ENCODE data around the gene NAA10.
A peak's percentile ranks its signal among the peaks of the same experiment; 100 is the strongest.

Gene NAA10

GRCh38 chrX:153932220-153932915 is 2.5 kb downstream of the NAA10 start:
- DNase-seq (ENCODE audit: insufficient read length), result no peak
- TF ChIP-seq POLR2A (IDR thresholded peaks at IDR 0.05; ENCODE audit: low read depth, low read length), result no peak
- TF ChIP-seq POLR2AphosphoS5 (IDR thresholded peaks at IDR 0.05; ENCODE audit: low read depth, low read length), result no peak
- no peak for TF ChIP-seq TAF1 (IDR thresholded peaks at IDR 0.05; ENCODE audit: borderline replicate concordance, low read depth, low read length)
- FAIRE-seq, result no peak

DNA sequence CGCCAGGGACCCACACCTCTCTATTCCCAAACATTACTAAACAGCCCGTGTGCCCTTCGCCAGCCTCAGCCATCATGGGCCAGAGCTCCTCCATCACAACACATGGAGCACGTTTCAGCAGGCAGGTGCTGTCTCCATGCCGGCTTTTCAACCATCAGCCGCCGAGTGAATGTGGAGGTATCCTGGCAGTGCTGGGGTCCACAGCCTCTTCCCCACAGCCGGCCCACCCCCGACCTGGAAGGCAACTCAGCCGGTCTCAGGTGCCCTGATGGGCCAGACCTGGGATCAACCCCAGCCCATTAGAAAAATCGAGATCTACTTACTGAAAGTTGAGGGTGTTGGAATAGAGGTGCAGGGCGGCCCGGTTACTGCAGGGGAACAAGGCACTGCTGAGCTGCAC is 3.1 kb downstream of the NAA10 start:
- FAIRE-seq, result no peak
- TF ChIP-seq POLR2A (IDR thresholded peaks at IDR 0.05; ENCODE audit: low read depth, low read length) (no peak), POLR2AphosphoS5 (IDR thresholded peaks at IDR 0.05; ENCODE audit: low read depth, low read length) (no peak), TAF1 (IDR thresholded peaks at IDR 0.05; ENCODE audit: borderline replicate concordance, low read depth, low read length) (no peak)
- DNase-seq (ENCODE audit: insufficient read length), result no peak

DNA sequence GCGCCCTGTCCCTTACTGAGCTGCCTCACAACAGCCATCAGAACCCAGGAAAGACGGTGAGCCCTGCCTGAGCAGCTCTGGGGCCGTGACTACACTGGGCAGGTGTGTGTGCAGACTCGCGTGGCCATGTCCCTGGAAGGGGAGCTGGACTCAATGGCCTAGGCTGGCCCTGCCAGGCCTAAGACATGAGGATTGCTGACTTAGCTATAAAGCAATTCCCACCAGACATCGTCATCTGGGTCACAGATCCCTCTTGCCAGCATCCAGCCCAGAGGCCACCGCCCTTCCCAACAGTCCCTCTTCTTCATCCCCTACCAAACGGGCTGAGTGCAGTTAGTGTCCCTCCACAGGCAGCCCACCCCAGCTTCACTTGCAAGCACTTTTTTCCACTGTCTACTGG is 3.7 kb downstream of the NAA10 start:
- no peak for DNase-seq (ENCODE audit: insufficient read length)
- FAIRE-seq, result no peak
- TF ChIP-seq POLR2AphosphoS5 (IDR thresholded peaks at IDR 0.05; ENCODE audit: low read depth, low read length), result no peak
- TF ChIP-seq POLR2A (IDR thresholded peaks at IDR 0.05; ENCODE audit: low read depth, low read length), result no peak
- TF ChIP-seq TAF1 (IDR thresholded peaks at IDR 0.05; ENCODE audit: borderline replicate concordance, low read depth, low read length), result no peak

GRCh38 chrX:153930011-153930910 is 4.6 kb downstream of the NAA10 start:
- DNase-seq (ENCODE audit: insufficient read length), result no peak
- FAIRE-seq, result no peak
- no peak for TF ChIP-seq POLR2A (IDR thresholded peaks at IDR 0.05; ENCODE audit: low read depth, low read length)
- TF ChIP-seq TAF1 (IDR thresholded peaks at IDR 0.05; ENCODE audit: borderline replicate concordance, low read depth, low read length), result no peak
- no peak for TF ChIP-seq POLR2AphosphoS5 (IDR thresholded peaks at IDR 0.05; ENCODE audit: low read depth, low read length)

- FAIRE-seq (no peak), DNase-seq (ENCODE audit: insufficient read length) (no peak)
- no peak for TF ChIP-seq TAF1 (IDR thresholded peaks at IDR 0.05; ENCODE audit: borderline replicate concordance, low read depth, low read length)
- no peak; the same call in 1 of the 2 replicates for TF ChIP-seq POLR2A (IDR thresholded peaks at IDR 0.05; ENCODE audit: low read depth, low read length)
- TF ChIP-seq POLR2AphosphoS5 (IDR thresholded peaks at IDR 0.05; ENCODE audit: low read depth, low read length), result no peak
These were observed 5.3 kb downstream of the NAA10 start for GRCh38 chrX:153929576-153929975.

DNA sequence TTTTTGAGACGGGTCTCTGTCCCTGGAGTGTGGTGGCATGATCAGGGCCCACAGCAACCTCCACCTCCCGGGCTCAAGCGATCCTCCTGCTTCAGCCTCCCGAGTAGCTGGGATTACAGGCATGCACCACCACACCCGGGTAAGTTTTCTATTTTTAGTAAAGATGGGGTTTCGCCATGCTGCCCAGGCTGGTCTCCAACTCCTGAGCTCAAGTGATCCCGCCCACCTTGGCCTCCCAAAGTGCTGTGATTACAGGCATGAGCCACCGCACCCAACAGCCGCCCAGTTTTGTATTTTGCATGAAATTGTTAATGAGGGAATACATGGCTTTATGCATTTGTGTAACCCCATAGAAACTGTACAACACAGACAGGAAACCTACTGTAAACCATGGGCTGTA is 6.0 kb downstream of the NAA10 start:
- TF ChIP-seq TAF1 (IDR thresholded peaks at IDR 0.05; ENCODE audit: borderline replicate concordance, low read depth, low read length), result no peak
- no peak for TF ChIP-seq POLR2AphosphoS5 (IDR thresholded peaks at IDR 0.05; ENCODE audit: low read depth, low read length)
- no peak for TF ChIP-seq POLR2A (IDR thresholded peaks at IDR 0.05; ENCODE audit: low read depth, low read length)
- no peak for DNase-seq (ENCODE audit: insufficient read length)
- peak; percentile 61 for FAIRE-seq

- peak; percentile 46; the same call in 1 of the 2 replicates for TF ChIP-seq TAF1 (IDR thresholded peaks at IDR 0.05; ENCODE audit: borderline replicate concordance, low read depth, low read length)
- peak; percentile 70 for TF ChIP-seq POLR2A (IDR thresholded peaks at IDR 0.05; ENCODE audit: low read depth, low read length)
- peak; percentile 81 for TF ChIP-seq POLR2AphosphoS5 (IDR thresholded peaks at IDR 0.05; ENCODE audit: low read depth, low read length)
- FAIRE-seq (peak; percentile 100), DNase-seq (ENCODE audit: insufficient read length) (peak; percentile 99)
These were observed 6.7 kb downstream of the NAA10 start for GRCh38 chrX:153927922-153928760.

DNA sequence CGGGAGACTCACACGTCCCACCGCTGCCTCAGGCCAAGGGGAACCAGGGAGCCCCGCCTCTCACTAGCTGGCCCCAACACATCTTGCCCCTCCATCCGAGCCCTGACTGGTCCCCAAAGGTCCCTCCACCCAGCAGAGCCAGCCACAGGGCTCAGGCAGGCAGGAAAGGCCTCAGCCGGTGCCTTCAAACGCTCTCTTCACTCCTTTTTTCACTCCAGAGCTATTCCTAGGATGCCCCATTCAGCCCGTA is 7.2 kb downstream of the NAA10 start:
- no peak for FAIRE-seq
- TF ChIP-seq TAF1 (IDR thresholded peaks at IDR 0.05; ENCODE audit: borderline replicate concordance, low read depth, low read length) (no peak), POLR2A (IDR thresholded peaks at IDR 0.05; ENCODE audit: low read depth, low read length) (peak; percentile 1; the same call in 1 of the 2 replicates)
- DNase-seq (ENCODE audit: insufficient read length), result no peak

- DNase-seq (ENCODE audit: insufficient read length), result peak; percentile 85
- FAIRE-seq, result peak; percentile 100
- TF ChIP-seq POLR2AphosphoS5 (IDR thresholded peaks at IDR 0.05; ENCODE audit: low read depth, low read length) (peak; percentile 69), TAF1 (IDR thresholded peaks at IDR 0.05; ENCODE audit: borderline replicate concordance, low read depth, low read length) (0 out of 2 replicates have a peak, but pooled peaks have one; percentile 24), POLR2A (IDR thresholded peaks at IDR 0.05; ENCODE audit: low read depth, low read length) (peak; percentile 80)
These were observed 7.8 kb downstream of the NAA10 start for GRCh38 chrX:153926858-153927671.

DNA sequence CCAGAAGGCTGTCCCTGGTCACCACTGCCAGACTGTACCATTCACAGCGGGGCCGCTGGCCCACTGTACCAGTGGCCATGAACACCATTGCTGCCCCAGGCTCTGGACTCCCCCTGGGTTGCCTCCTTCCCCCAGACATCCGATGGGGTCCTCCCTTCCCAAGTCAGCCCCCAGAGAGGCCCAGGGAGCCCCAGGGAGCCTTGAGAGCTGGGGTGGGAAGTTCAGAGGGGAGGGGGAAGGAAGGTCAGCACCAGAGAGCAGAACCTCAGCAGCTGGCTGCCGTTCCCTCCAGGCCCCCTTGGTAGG is 8.3 kb downstream of the NAA10 start:
- FAIRE-seq (no peak), DNase-seq (ENCODE audit: insufficient read length) (no peak)
- TF ChIP-seq POLR2A (IDR thresholded peaks at IDR 0.05; ENCODE audit: low read depth, low read length) (no peak), TAF1 (IDR thresholded peaks at IDR 0.05; ENCODE audit: borderline replicate concordance, low read depth, low read length) (no peak), POLR2AphosphoS5 (IDR thresholded peaks at IDR 0.05; ENCODE audit: low read depth, low read length) (no peak; the same call in 1 of the 2 replicates)

Data from GM12892 (cell line).